NT2/D1 (cell line): Measurements from ENCODE around the gene BIK.

Experiments
- SUZ12 ChIP-seq: IDR thresholded peaks from 2 replicates; pipeline ENCODE4 v1.6.1; 2011; ENCODE audit not compliant: insufficient read length, insufficient read depth; ENCODE audit errors: extremely low read depth
- YY1 ChIP-seq: IDR thresholded peaks from 2 replicates; pipeline ENCODE4 v1.6.1; 2011; ENCODE audit not compliant: insufficient read length, insufficient read depth
- ZNF274 ChIP-seq: IDR thresholded peaks from 2 replicates; pipeline ENCODE4 v1.6.1; 2011; ENCODE audit warnings: mild to moderate bottlenecking, low read depth, low read length

DNA sequence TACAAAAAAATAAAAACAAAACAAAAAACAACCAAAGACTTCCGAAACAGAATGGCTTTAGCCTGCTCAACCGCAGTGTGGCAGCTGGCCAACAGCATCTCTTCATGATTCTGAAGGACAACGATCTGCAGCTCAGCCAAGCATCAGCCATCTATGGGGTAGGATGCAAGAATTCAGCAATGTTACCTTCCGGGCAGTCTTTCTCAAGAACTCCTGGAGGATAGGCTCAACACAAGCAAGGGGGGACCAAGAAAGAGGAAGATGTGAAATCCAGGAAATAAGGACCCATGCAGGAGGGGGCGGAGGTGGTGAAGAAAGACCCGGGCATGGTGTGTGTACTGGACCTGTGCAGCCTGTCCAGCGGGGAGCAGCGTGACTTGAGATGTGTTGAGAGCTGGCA is 37.3 kb downstream of the BIK start:
- no peak for TF ChIP-seq YY1
- no peak for TF ChIP-seq ZNF274
- TF ChIP-seq SUZ12 = no peak
